GM21619 (cell line): ENCODE results near the gene MTARC2.
"Not testable (repeated sequence)": the region's sequence is repeated elsewhere in the genome, so short reads cannot be mapped to it uniquely, and the experiment has no call there.

Experiments
- ATAC-seq: cut with Tn5 transposase; IDR thresholded peaks from one replicate; pipeline ENCODE4 v1.9.1; 2021; ENCODE audit not compliant: unreplicated experiment

The MTARC2 gene

GRCh38 chr1:220730486-220730885, 17.6 kb upstream of the MTARC2 start:
- ATAC-seq: no peak

- no peak for ATAC-seq
Observed at GRCh38 chr1:220732137-220732536, 16.0 kb upstream of the MTARC2 start.

- peak; percentile 7 for ATAC-seq
Observed at GRCh38 chr1:220732621-220733020, 15.5 kb upstream of the MTARC2 start.

GRCh38 chr1:220733086-220733601, 15.0 kb upstream of the MTARC2 start:
- peak; percentile 87 for ATAC-seq

- ATAC-seq: no peak
Observed at GRCh38 chr1:220734571-220735326, 13.4 kb upstream of the MTARC2 start.

- not testable (repeated sequence) for ATAC-seq
Observed at GRCh38 chr1:220736283-220736682, 11.8 kb upstream of the MTARC2 start.

GRCh38 chr1:220741349-220741748, 6.8 kb upstream of the MTARC2 start:
- no peak for ATAC-seq

- no peak for ATAC-seq
Observed at GRCh38 chr1:220741825-220742224, 6.3 kb upstream of the MTARC2 start.

GRCh38 chr1:220742520-220742919, 5.6 kb upstream of the MTARC2 start:
- ATAC-seq: no peak

GRCh38 chr1:220746851-220747250, 1.3 kb upstream of the MTARC2 start:
- no peak for ATAC-seq

GRCh38 chr1:220747437-220748088, 559 bp upstream of the MTARC2 start:
- peak; percentile 20 for ATAC-seq

- no peak for ATAC-seq
Observed at GRCh38 chr1:220748936-220749335, 814 bp downstream of the MTARC2 start.

GRCh38 chr1:220750131-220750515, 2.0 kb downstream of the MTARC2 start:
- no peak for ATAC-seq

- ATAC-seq: no peak
Observed at GRCh38 chr1:220751111-220751510, 3.0 kb downstream of the MTARC2 start.

- ATAC-seq: no peak
Observed at GRCh38 chr1:220754212-220754917, 6.2 kb downstream of the MTARC2 start.

GRCh38 chr1:220754918-220755295, 6.8 kb downstream of the MTARC2 start:
- no peak for ATAC-seq

- no peak for ATAC-seq
Observed at GRCh38 chr1:220755309-220755708, 7.2 kb downstream of the MTARC2 start.

GRCh38 chr1:220757441-220757840, 9.3 kb downstream of the MTARC2 start:
- ATAC-seq: no peak

GRCh38 chr1:220759147-220759546, 11.0 kb downstream of the MTARC2 start:
- no peak for ATAC-seq

GRCh38 chr1:220761688-220762427, 13.7 kb downstream of the MTARC2 start:
- ATAC-seq: no peak

- no peak for ATAC-seq
Observed at GRCh38 chr1:220764757-220765156, 16.6 kb downstream of the MTARC2 start.
